ENCODE measurements around the gene MAP3K13. TPM values are rescaled to one million over a fixed set of nuclear protein-coding genes. Genes with fewer than 3 reads are reported as not detected.
"Not testable (repeated sequence)": the region's sequence is repeated elsewhere in the genome, so short reads cannot be mapped to it uniquely, and the experiment has no call there.

The MAP3K13 gene
- total and polyA plus RNA-seq, 11 donors = 4.8 to 18.5 (median 11.0) TPM

DNA sequence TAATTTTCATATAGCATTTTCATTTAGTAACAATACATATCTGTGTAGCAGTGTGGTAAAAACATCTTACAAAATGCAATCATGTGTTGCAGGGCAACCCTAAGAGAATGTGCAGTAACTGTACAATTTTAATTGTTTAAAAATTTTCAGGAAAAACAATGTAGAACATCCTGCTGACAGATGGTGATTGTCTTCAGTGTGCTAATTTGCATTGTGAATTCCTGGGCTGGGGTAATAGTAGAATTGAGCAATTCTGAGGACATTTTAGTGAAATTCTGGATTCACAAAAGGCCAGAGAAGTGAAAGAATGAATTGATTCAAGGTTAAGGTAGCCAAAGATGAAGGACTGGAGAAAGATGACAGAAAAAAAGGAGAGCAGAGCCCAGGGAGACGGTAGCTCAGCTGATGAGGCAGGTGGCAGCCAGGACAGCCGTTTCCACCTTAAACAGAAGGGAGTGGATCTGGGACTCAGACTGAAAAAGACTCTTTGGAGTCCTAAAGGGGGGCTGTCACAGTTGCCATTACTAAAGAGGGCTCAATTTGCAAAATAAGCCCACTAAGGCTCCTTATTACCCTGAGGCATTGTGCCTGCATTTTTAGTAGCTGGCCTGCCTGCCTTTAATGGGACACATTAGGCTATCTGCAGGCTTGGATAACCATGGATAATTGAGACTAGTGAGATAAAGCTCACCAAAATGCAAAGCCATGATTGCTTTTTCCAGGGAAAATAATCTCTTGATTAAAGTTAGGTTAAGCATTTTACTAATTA, 8.6 kb downstream of the MAP3K13 start:
- DNase-seq (no peak), ATAC-seq (no peak)
- Histone ChIP-seq H3K27me3 (no peaks in the 10 kb centered on the region), H3K9me3 (no peaks in the 10 kb centered on the region), H3K4me1 (no peaks in the 10 kb centered on the region), H3K27ac (no peak overlapping the region), H3K36me3 (no peaks in the 10 kb centered on the region), H3K4me3 (no peak overlapping the region)
- WGBS, 4 donors = 14 to 81% (median 55%) methylated on average over 2 of the region's 2 CpGs
- TF ChIP-seq, protein P1, sequence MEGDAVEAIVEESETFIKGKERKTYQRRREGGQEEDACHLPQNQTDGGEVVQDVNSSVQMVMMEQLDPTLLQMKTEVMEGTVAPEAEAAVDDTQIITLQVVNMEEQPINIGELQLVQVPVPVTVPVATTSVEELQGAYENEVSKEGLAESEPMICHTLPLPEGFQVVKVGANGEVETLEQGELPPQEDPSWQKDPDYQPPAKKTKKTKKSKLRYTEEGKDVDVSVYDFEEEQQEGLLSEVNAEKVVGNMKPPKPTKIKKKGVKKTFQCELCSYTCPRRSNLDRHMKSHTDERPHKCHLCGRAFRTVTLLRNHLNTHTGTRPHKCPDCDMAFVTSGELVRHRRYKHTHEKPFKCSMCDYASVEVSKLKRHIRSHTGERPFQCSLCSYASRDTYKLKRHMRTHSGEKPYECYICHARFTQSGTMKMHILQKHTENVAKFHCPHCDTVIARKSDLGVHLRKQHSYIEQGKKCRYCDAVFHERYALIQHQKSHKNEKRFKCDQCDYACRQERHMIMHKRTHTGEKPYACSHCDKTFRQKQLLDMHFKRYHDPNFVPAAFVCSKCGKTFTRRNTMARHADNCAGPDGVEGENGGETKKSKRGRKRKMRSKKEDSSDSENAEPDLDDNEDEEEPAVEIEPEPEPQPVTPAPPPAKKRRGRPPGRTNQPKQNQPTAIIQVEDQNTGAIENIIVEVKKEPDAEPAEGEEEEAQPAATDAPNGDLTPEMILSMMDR (IDR thresholded peaks at IDR 0.05) = no peak
- no peak for TF ChIP-seq POLR2A (IDR thresholded peaks at IDR 0.05)
- intact Hi-C loops (cut with DNase I) = no loop called here

DNA sequence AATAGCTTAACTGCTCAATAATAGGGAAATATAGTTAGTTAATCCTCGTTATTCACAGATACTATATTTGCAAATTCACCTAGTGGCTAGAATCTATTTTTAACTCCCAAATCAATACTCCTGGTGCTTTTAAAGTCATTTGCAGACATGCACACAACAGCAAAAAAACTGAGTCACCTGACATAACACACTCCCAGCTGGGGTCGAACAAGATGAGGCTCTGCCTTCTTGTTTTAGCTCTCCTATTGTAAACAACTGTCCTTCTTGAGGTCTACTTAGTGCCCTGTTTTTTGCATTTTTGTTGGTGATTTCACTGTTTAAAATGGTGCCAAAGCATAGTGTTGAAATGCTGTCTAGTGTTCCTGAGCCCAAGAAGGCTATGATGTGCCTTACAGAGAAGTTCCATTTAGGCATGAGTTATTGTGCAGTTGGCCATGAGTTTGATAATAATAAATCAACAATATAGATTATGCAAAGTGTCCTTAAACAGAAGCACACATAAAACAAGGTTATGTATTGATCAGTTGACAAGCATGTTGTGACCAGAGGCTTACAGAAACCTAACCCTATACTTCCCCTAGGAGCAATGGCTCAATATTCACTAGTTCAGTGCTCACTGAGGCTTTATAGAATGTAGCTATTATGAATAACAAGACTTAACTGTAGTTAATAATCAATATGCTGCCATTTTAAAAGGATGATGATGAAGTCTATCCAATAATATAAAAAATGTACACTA, 18.6 kb downstream of the MAP3K13 start:
- intact Hi-C loops (cut with DNase I) = no loop called here
- ATAC-seq = no peak
- Histone ChIP-seq H3K9me3 (no peaks in the 10 kb centered on the region), H3K4me3 (no peak overlapping the region), H3K4me1 (no peaks in the 10 kb centered on the region), H3K36me3 (no peaks in the 10 kb centered on the region), H3K27ac (no peak overlapping the region), H3K27me3 (no peaks in the 10 kb centered on the region)
- DNase-seq = no peak
- no peak for TF ChIP-seq POLR2A (IDR thresholded peaks at IDR 0.05)
- TF ChIP-seq, protein P1 (IDR thresholded peaks at IDR 0.05) = no peak
- 71 to 85% (median 83%) methylated on average over 2 of the region's 2 CpGs for WGBS, 4 donors

DNA sequence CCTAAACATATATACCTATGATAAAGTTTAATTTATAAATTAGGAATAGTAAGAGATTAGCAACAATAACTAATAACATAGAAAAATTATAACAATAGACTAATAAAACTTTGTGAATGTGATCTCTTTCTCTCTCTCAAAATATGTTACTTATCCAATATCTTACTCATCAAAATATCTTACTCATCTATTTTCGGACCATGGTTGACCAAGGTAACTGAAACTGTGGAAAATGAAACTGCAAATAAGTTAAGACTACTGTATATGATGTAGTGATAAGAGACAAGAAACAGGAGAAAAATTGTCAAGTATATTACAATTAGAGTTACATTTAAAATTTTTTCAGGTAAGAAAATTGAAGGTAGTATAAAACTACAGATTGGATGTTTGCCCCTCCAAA, 19.2 kb downstream of the MAP3K13 start:
- Histone ChIP-seq H3K36me3 (no peaks in the 10 kb centered on the region), H3K4me1 (no peaks in the 10 kb centered on the region), H3K27ac (no peak overlapping the region), H3K9me3 (no peaks in the 10 kb centered on the region), H3K27me3 (no peaks in the 10 kb centered on the region), H3K4me3 (no peak overlapping the region)
- WGBS, 4 donors = 93 to 96% (median 95%) methylated on average over 1 of the region's 1 CpG
- ATAC-seq (no peak), DNase-seq (no peak)
- TF ChIP-seq, protein P1 (IDR thresholded peaks at IDR 0.05) = no peak
- TF ChIP-seq POLR2A (IDR thresholded peaks at IDR 0.05) = no peak
- intact Hi-C loops (cut with DNase I) = no loop called here

DNA sequence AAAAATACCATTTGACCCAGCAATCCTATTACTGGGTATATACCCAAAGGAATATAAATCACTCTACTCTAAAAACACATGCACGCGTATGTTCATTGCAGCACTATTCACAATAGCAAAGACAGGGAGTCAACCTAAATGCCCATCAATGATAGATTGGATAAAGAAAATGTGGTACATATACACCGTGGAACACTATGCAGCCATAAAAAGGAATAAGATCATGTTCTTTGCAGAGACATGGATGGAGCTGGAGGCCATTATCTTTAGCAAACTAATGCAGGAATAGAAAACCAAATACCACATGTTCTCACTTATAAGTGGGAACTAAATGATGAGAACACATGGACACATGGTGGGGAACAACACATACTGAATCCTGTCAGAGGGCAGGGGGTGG, 23.6 kb downstream of the MAP3K13 start:
- 96 to 98% (median 98%) methylated on average over 3 of the region's 3 CpGs for WGBS, 4 donors
- H3K4me3 ChIP-seq = not testable (repeated sequence)

More for the DNA sequence above, 23.6 kb downstream of the MAP3K13 start:
- H3K36me3 ChIP-seq; H3K27me3 ChIP-seq; intact Hi-C loops (cut with DNase I); H3K4me1 ChIP-seq; DNase-seq; ATAC-seq; H3K9me3 ChIP-seq; H3K27ac ChIP-seq: not testable (repeated sequence)
